Fibroblast of skin of back (primary cell): Measurements from ENCODE around the gene UTP20.
A peak's percentile ranks its signal among the peaks of the same experiment; 100 is the strongest.
"Not testable (repeated sequence)": the region's sequence is repeated elsewhere in the genome, so short reads cannot be mapped to it uniquely, and the experiment has no call there.

ENCODE experiments used
- DNase-seq: peaks from one replicate; pipeline ENCODE4 v3.0.0-alpha.2; 2013

Gene UTP20

DNA sequence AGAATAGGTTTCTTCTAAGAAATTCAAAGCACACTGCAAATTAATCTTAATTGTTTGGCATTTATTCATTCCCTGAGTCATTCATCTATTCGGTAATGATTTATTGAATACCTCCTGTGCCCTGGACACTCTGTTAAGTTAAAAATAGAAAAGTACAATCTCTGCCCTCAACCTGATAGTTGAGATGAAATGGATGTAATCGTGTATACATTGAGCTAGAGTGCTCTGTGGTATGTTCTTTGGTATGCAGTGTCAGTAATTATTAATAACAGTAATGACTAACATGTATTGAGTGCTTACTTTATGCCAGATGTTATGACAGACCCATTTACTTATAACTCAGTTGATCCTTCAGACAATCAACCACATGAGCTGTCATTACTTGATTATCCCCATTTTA lies 47.6 kb downstream of the UTP20 start:
- DNase-seq: no peak

DNA sequence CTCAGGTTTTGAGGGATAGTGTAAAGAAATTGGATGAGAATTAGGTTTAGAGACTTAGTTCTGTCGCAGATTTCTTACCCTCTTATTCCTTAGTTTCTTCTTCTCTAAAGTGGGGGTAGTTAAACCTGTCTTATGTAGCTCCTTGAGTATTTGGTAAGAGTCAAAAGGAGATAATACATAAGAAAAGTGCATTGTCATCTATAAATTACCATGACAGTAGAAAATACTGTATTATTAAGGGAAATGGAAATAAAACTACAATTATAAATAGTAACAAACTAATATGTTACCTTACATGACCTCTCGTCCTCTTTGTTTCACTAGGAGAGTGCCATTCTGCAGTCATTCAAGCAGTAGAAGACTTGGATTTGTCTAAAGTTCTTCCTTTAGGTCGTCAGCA lies 49.0 kb downstream of the UTP20 start:
- no peak for DNase-seq

DNA sequence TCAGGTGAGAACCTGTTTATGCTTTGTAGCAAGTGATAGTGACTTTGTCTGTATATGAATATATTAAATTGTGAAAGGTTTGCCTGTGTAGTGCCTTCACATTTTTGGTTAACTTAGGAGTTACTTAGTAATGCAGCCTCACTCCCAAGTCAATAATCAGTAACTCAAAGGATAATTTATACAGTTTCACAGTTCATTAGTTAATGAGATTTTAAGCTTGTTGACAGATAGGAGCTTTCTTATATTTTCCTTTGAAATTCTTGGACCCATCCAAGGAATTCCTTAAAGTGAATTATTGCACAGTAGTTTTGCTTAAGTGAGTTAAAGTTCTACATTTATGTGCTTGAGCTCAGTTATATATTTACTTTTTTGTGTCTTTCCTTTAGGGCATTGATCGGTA lies 50.7 kb downstream of the UTP20 start:
- no peak for DNase-seq

DNA sequence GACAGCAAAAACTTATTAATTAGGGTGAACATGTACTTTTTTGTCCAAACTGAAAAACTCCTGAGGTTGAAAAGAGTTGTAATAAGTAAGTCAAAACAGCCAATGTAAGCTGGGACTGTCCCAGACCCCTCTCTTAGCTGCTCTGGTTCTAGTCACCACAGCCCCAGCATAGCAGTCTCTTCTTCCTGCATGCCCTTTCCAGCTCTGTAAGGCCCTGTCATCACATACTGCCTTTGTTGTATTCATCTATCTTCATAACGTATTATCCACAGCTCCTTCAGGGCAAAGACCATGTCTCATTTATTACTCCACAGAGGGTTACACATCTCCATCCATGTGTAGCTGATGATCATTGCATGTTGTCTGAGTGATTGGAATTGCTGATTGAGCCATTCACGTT lies 56.5 kb downstream of the UTP20 start:
- DNase-seq: no peak

DNA sequence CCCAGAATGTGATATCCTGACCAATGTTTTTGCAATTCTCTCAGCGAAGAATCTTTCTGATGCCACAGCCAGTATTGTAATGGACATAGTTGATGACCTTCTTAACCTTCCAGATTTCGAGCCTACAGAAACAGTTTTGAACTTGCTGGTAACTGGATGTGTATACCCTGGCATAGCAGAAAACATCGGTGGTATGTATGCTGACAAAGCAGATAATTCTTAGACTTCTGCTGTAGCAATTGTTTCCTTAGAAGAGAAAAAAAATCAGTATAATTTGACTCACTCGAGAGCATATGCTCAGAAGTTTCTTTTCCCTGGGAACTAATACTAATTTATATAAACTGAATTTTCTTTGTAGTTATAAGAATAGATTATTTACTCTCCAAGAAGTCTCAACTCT lies 58.2 kb downstream of the UTP20 start:
- no peak for DNase-seq

DNA sequence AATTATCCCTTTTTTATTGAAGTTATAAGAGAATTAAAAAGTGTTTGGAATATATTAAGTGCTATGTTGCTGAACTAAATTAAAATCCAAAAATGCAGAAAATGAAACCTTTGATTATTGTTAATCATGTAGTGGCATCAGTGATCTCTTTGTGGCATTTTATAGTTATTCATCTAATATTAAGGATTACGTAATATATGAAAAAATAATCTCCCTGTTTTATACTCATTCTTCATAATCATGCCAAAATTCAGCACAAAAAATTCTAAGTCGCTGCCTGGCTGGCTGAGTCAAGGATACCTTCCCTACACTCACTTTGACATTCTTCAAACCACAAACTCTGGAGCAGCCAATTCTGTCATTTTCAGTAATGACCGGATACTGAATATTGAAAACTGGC lies 64.0 kb downstream of the UTP20 start:
- no peak for DNase-seq

DNA sequence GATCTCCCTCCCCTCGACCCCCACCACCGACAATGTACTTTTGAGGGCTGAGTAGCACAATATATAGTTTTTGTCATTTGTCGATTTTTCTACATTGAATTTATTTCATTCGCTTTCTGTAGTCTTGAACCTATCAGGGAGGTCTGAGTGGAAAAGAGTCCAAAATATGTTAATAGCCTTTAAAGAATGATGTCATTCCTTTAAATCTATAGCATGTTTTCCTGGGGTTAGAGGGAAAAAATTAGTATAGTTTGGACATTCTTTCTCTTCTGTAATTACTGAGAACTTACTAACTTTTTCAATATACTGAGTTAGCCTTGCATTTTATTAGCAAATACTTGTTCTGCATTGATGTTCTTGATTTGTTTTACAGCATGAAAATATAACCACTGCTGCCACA lies 71.8 kb downstream of the UTP20 start:
- DNase-seq: no peak

DNA sequence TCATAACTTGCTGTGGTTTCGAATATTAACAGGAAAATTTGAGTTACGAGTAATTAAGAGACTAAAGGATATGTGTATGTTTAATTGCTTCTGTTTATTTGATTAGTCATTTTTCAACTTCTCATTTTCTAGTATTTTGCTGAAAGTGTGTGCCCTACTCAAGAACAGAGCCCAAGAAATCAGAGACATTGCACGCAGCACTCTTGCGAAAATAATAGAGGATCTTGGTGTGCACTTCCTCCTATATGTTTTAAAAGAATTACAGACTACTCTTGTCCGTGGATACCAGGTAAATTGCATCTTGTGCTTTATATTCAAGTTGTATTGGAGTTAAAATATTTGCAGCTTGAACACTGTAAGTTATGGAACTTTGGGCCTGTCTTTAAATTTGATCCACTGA lies 76.9 kb downstream of the UTP20 start:
- no peak for DNase-seq

DNA sequence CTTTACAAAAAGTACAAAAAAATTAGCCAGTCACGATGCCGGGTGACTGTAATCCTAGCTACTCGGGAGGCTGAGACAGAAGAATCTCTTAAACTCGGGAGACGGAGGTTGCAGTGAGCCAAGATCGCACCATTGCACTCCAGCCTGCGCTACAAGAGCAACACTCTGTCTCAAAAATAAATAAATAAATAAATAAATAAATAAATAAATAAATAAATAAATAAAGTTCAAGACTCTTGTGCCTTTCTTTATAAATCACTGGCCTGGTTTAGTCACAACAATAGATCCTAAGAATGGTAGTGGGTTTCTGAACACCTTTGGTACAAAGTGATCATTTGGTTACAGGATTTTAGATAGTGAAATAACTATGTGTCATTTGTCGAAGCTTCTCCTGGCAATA lies 81.5 kb downstream of the UTP20 start:
- no peak for DNase-seq

DNA sequence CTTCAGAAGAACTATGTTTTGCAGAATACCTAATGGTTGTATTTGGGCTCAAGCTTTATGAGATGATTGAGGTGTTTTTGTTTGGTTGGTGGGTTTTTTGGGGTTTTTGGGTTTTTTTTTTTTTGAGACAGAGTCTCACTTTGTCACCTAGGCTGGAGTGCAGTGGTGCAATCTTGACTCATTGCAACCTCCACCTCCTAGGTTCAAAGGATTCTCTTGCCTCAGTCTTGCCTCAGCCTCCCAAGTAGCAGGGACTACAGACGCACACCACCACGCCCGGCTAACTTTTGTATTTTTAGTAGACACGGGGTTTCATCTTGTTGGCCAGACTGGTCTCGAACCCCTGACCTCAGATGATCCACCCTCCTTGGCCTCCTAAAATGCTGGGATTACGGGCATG lies 88.1 kb downstream of the UTP20 start:
- no peak for DNase-seq

DNA sequence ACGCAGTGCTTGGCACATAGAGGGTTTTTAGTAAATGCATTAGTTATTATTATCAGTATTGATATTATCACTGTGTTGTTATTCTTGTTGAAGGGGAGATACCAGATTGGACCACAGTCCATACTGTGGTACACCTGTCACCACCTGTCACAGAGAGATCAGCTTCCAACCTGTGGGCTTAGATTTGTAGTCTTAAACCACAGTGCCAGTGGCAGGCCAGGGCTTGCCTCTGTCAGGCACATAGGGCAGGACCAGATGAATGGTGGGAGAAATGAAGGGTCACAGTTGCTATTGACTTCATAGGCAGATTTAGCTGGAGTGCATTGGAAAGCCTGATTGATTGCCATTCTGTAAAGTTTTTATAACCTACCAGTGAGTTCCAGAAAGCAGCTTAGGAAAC lies 92.5 kb downstream of the UTP20 start:
- no peak for DNase-seq

DNA sequence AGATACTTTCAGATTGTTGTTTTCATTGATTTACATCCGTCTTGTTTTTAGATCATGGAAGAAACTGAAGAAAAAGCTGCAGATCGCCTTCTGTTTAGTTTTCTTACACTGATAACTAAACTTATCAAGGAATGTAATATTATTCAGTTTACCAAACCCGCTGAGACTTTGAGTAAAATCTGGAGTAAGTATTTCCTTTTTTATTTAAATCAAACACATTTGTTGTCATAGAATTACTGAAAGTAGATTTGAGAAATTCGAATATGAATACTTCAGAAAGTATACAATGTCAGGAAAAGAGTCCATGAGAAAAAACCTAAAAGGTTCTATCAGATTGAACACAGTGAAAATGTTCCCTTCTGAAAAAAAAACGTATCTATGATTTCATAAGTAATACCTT lies 95.7 kb downstream of the UTP20 start:
- DNase-seq: no peak

DNA sequence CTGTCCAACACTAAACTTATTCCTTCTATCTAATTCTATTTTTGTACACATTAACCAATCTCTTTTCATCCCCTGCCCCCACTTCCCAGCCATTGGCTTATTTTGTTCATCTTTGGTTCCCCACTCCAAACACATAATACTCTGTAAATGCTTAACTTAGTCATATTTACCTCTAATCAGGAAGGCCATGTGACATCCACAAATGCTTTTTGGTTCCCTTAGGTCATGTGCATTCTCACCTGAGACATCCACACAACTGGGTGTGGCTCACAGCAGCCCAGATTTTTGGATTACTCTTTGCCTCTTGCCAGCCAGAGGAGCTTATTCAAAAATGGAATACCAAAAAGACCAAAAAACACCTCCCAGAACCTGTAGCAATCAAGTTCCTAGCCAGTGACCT lies 99.2 kb downstream of the UTP20 start:
- DNase-seq: no peak

DNA sequence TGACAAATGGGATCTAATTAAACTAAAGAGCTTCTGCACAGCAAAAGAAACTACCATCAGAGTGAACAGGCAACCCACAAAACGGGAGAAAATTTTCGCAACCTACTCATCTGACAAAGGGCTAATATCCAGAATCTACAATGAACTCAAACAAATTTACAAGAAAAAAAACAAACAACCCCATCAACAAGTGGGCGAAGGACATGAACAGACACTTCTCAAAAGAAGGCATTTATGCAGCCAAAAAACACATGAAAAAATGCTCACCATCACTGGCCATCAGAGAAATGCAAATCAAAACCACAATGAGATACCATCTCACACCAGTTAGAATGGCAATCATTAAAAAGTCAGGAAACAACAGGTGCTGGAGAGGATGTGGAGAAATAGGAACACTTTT lies 111.3 kb downstream of the UTP20 start:
- DNase-seq: not testable (repeated sequence)

DNA sequence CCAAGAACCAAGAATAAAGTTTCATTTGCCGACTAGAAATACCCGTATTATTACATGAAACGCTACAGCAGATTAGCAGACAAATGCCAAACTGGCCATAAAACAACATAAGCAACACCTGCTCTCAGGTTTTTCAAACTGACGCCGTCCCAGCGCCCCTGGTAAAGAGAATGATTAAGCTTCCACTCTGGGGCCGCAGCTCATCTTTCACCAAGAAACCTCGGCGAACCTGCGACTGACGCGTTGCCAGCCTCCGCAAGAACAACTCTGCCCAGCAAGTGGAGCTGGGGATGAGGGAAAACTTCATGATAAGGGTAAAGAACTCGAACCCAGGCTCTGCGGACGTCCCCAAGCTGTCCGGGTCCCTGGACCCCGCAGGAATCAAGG lies 127.1 kb downstream of the UTP20 start:
- no peak for DNase-seq

DNA sequence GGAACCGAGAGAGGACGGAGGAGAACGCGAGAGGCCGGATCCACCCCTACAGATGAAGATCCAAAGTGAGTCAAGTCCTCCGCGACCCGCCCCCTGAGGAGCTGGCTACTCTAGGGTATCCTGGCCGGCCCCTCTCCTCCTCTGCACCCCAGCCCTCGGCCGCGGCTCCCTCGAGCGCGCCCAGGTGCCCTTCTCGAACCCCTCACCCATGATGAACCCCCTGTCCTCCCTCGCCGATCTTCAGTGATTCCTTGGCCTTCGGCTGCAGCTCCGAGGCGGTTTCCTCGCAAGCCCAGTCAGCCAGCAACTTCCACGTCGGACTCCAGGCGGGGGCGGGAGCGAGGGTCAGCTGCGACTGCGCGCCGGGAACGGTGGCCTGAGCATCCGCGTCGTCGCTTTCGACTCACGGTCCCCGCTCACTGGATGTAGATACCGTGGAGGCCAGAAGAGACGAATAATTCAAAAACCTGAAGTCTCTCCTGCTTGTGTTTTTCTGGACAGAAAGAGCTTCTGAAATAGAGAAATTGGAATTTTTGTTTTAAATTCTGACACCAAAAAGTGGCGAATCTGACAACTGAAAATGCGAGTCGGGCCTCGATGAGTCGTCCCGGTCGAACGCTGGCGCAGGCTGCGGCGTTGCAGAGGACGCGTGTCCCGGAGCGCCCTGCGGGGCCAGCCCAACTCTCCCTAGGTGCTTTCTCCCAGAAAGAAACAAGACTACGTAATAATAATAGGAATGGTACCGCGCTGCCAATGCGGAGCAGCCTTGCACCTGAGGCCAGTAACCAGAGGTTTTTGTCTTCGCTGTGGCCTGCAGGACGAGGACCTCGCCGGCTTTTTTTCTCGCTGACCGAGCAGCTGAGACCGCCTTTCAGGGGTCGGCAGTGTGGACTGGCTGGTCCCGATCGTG lies 127.8 kb downstream of the UTP20 start, which contains the start of gene ARL1:
Gene ARL1 (minus strand): TSS at position 337 of the 910 bp plus-strand sequence. CDS start 127 bp downstream, at position 210.
- DNase-seq: peak; percentile 88

DNA sequence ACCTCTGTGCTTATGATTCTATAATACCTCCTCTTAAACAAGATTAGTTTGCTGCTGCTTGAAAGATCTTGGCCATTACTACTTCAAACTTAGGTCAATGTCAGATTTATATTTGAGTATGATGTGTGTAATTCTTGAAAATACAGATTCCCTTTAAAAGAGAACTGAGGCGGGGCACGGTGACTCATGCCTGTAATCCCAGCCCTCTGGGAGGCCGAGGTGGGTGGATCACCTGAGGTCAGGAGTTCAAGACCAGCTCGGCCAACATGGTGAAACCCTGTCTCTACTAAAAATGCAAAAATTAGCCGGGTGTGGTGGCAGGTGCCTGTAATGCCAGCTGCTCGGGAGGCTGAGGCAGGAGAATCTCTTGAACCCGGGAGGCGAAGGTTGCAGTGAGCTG lies 130.3 kb downstream of the UTP20 start:
- not testable (repeated sequence) for DNase-seq

DNA sequence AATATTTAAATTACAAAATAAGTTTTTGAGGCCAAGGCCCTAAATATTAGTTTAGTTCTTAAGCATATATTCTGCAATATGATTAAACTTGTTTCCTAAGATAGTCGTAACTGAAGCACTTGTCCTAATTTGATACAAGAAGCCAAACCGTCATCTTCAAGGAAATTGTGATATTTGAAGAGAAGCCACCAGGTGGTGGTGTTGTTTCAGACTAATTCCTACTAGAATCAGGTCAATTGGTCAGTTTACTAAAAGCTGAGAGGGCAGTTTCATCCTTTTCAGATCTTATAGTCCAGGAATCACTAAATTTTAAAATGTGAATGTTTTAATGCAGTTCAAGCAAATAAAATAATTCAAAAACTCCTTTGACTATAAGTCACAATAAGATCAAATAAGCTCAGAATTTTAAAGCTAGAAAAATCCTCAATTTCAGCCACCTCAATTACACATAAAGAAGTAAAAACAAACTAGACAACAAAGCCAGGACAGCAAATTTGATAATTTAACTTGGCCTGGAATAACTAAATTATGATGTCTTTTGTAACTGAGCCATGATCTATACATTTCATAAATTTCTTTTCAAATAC lies 134.7 kb downstream of the UTP20 start:
- peak; percentile 50 for DNase-seq

DNA sequence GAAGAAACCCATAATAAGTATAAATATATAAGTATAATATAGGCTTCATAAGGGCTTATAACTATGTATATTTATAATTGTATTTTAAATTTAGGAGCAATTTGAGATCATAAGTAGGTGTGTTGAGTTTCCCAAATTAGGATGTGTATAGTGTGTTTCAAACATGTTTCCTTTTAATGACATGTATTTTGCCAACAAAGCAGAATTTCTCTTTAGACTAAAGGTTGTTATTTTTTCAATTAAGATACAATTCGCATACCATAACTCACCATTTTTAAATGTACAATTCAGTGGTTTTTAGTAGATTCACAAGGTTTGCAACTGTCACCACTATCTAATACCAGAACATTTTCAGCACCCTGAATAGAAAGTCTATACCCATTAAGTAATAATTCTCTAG lies 135.3 kb downstream of the UTP20 start:
- DNase-seq: no peak

DNA sequence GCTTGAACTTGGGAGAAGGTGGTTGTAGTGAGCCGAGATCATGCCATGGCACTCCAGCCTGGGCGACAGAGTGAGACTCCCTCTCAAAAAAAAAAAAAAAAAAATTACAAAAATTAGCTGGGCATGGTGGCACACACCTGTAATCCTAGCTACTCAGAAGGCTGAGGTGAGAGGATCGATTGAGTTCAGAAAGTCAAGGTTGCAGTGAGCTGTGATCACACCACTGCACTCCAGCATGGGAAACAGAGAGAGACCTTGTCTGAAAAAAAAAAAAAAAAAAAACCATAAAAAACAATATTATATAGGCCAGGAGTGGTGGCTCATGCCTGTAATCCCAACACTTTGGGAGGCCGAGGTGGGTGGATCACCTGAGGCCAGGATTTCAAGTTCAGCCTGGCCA lies 142.2 kb downstream of the UTP20 start:
- DNase-seq: not testable (repeated sequence)

DNA sequence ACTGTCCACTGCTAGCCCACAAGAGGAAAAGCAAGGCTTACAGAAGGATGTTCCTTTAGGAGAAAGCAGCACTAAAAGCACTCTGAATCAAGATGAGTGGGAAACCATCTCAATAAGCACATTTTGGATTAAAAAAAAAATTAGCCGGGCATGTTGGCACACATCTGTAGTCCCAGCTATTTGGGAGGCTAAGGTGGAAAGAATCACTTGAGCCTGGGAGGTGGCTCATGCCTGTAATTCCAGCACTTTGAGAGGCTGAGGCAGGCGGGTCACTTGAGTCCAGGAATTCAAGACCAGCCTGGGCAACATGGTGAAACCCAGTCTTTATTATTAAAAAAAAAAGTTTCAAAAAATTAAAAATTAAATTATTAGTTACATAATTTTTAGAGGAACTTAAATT lies 144.7 kb downstream of the UTP20 start:
- DNase-seq: no peak

DNA sequence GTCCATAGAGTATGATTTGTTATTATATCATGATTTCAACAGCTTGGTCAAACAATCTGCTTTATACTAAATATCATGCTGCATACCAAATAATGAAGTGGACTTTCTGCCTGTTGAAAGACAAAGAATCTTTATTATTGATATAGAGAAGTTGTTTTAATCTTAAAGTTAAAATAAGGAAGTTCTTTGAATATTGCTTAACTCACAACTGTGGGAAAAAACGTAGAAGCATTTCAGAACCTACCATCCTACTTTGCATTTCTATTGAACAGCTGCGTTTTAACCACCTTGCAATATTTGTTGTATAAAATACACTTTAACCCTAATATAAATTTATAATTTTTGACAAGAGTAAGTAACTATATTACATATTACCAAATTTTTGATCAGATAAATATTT lies 150.6 kb downstream of the UTP20 start:
- DNase-seq: no peak

DNA sequence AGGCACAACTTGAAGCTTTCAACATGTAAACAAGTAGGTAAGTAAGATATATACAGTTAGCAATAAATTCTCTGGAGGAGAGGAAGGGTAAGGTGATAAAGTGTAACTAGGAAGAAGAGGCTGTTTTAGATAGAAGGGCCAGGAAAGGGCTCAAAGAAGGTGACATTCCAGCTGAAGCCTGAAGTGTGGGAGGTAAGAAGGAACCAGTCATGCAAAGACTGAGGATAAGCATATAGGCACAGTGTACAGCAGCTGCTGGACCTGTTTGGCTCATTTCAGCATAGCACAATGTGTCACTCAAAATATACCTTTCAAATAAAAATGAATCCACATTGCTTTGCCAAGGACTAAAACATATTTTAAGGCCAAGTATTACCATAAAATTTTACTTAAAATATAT lies 156.2 kb downstream of the UTP20 start:
- DNase-seq: no peak
